GM19239 (cell line): ENCODE measurements around the gene S1PR3.

Experiments used
- DNase-seq: peaks from one replicate; pipeline ENCODE4 v3.0.0; 2011; ENCODE audit warnings: low spot score; ENCODE audit not compliant: insufficient read length
- FAIRE-seq: peaks from 2 replicates; lab custom pipeline; 2011; peaks lifted over from hg19 to GRCh38; lab: Jason Lieb, UNC

The S1PR3 gene

GRCh38 chr9:89006267-89006666, 15.0 kb downstream of the S1PR3 start:
- no peak for DNase-seq
- FAIRE-seq = no peak

GRCh38 chr9:89006996-89007967, 16.0 kb downstream of the S1PR3 start:
- no peak for FAIRE-seq
- DNase-seq = no peak

- FAIRE-seq = no peak
- DNase-seq = no peak
Measured at GRCh38 chr9:89008055-89008743, 16.9 kb downstream of the S1PR3 start.

- DNase-seq (no peak), FAIRE-seq (no peak)
Measured at GRCh38 chr9:89008744-89009545, 17.7 kb downstream of the S1PR3 start.

GRCh38 chr9:89009546-89009840, 18.2 kb downstream of the S1PR3 start:
- DNase-seq (no peak), FAIRE-seq (no peak)

GRCh38 chr9:89010056-89010455, 18.8 kb downstream of the S1PR3 start:
- FAIRE-seq (no peak), DNase-seq (no peak)

GRCh38 chr9:89010526-89011111, 19.4 kb downstream of the S1PR3 start:
- DNase-seq (no peak), FAIRE-seq (no peak)

- FAIRE-seq (no peak), DNase-seq (no peak)
Measured at GRCh38 chr9:89011683-89012082, 20.4 kb downstream of the S1PR3 start.

- DNase-seq (no peak), FAIRE-seq (no peak)
Measured at GRCh38 chr9:89012294-89013042, 21.2 kb downstream of the S1PR3 start.

- no peak for FAIRE-seq
- DNase-seq = no peak
Measured at GRCh38 chr9:89013660-89014059, 22.4 kb downstream of the S1PR3 start.

- FAIRE-seq (no peak), DNase-seq (no peak)
Measured at GRCh38 chr9:89014153-89014552, 22.9 kb downstream of the S1PR3 start.

- DNase-seq = no peak
Measured at GRCh38 chr9:89015336-89015735, 24.1 kb downstream of the S1PR3 start.

GRCh38 chr9:89020754-89021153, 29.5 kb downstream of the S1PR3 start:
- FAIRE-seq (no peak), DNase-seq (no peak)

More at GRCh38 chr9:89015336-89015735, 24.1 kb downstream of the S1PR3 start:
- FAIRE-seq = no peak

GRCh38 chr9:89021154-89021803, 30.0 kb downstream of the S1PR3 start:
- DNase-seq (no peak), FAIRE-seq (no peak)

- no peak for FAIRE-seq
- no peak for DNase-seq
Measured at GRCh38 chr9:89022001-89022759, 30.9 kb downstream of the S1PR3 start.

- FAIRE-seq (no peak), DNase-seq (no peak)
Measured at GRCh38 chr9:89022902-89023301, 31.6 kb downstream of the S1PR3 start.

- no peak for FAIRE-seq
- DNase-seq = no peak
Measured at GRCh38 chr9:89023740-89024139, 32.5 kb downstream of the S1PR3 start.

GRCh38 chr9:89024727-89025126, 33.5 kb downstream of the S1PR3 start:
- DNase-seq (no peak), FAIRE-seq (no peak)
